Common myeloid progenitor, CD34-positive (primary cell): ENCODE results near the gene PAN3.

ENCODE experiments used
- CTCF ChIA-PET: fragments of 350-600 bp; sonication (Branson Sonifier 250); formaldehyde crosslinking; loops from one replicate; lab custom pipeline; 2021; ENCODE audit warnings: antibody characterized with exemption; lab: Charles Lee
- POLR2A ChIA-PET: fragments of 350-600 bp; sonication (Branson Sonifier 250); formaldehyde crosslinking; loops from one replicate; lab custom pipeline; 2021; ENCODE audit warnings: antibody characterized with exemption; lab: Charles Lee
- DNase-seq, 3 donors: peaks; one replicate each; pipeline versions ENCODE4 v3.0.0 to v3.0.0-alpha.2; 2013
- H3K27ac ChIP-seq, 2 experiments: 1 replicate in 1 of 2; 2 replicates in 1 of 2; pipeline ENCODE4 v1.7.0; 2013; ENCODE audit warnings: inconsistent platforms in 2 of 2, low read length in 2 of 2, mild to moderate bottlenecking in 2 of 2, low read depth in 1 of 2, moderate library complexity in 1 of 2; ENCODE audit not compliant: severe bottlenecking in 2 of 2, insufficient read depth in 1 of 2, poor library complexity in 1 of 2
- H3K27me3 ChIP-seq, 5 experiments: replicated peaks in 2 of 5; 1 replicate in 3 of 5; 2 replicates in 2 of 5; pipeline versions ENCODE4 v1.6.1 to v1.7.0; 2013; ENCODE audit warnings: low read length in 4 of 5, mild to moderate bottlenecking in 2 of 5, moderate library complexity in 2 of 5, inconsistent platforms in 1 of 5; ENCODE audit not compliant: insufficient read depth in 5 of 5, control insufficient read depth in 4 of 5
- H3K36me3 ChIP-seq, 4 experiments: 1 replicate in 2 of 4; 2 replicates in 2 of 4; pipeline versions ENCODE4 v1.6.1 to v1.7.0; 2013; ENCODE audit warnings: low read length in 3 of 4, control low read depth in 1 of 4, mild to moderate bottlenecking in 1 of 4; ENCODE audit not compliant: control insufficient read depth in 4 of 4, insufficient read depth in 4 of 4
- H3K4me1 ChIP-seq, 4 experiments: 1 replicate in 3 of 4; 2 replicates in 1 of 4; pipeline versions ENCODE4 v1.6.1 to v1.7.1; 2013; ENCODE audit warnings: low read length in 3 of 4, mild to moderate bottlenecking in 3 of 4, control low read depth in 1 of 4, inconsistent platforms in 1 of 4, moderate library complexity in 1 of 4; ENCODE audit not compliant: control insufficient read depth in 4 of 4, insufficient read depth in 4 of 4; ENCODE audit errors: control extremely low read depth in 1 of 4
- H3K4me3 ChIP-seq, 7 experiments: 1 replicate in 4 of 7; 2 replicates in 3 of 7; pipeline versions ENCODE4 v1.5.1 to v1.7.0; 2013; ENCODE audit warnings: mild to moderate bottlenecking in 7 of 7, low read length in 6 of 7, moderate library complexity in 6 of 7, inconsistent platforms in 2 of 7, low read depth in 2 of 7, control low read depth in 1 of 7; ENCODE audit not compliant: insufficient read depth in 4 of 7, control insufficient read depth in 1 of 7; ENCODE audit errors: extremely low read depth in 1 of 7
- H3K9me3 ChIP-seq, 5 experiments: 1 replicate in 4 of 5; 2 replicates in 1 of 5; pipeline versions ENCODE4 v1.6.1 to v1.7.1; 2013; ENCODE audit warnings: low read length in 4 of 5, mild to moderate bottlenecking in 2 of 5, inconsistent platforms in 1 of 5, low read depth in 1 of 5, moderate library complexity in 1 of 5; ENCODE audit not compliant: control insufficient read depth in 4 of 5, insufficient read depth in 2 of 5; ENCODE audit errors: control extremely low read depth in 1 of 5
- WGBS: methylation state at CpG from one replicate; pipeline ENCODE4 v1.1.5; 2013; ENCODE audit not compliant: insufficient coverage; 5-methylcytosine and 5-hydroxymethylcytosine counted together

Gene PAN3

GRCh38 chr13:28316836-28317235, 178.5 kb downstream of the PAN3 start:
- peak; percentile 22 to 78 (median 68) for DNase-seq
- H3K4me1 ChIP-seq = peaks cover 0 to 23% (median 11%) of the 10 kb centered on the region in 4 experiments
- POLR2A ChIA-PET = no interaction called here
- CTCF ChIA-PET = interaction anchor here (1.4 kb wide), 1 partner anchor 8 kb away, joined by 5 read pairs; no protein-coding TSS in a partner anchor
- no peaks in the 10 kb centered on the region for H3K9me3 ChIP-seq
- no peaks in the 10 kb centered on the region for H3K36me3 ChIP-seq
- no peaks in the 10 kb centered on the region for H3K27me3 ChIP-seq
- 66% methylated on average over 6 of the region's 7 CpGs for WGBS
- no peak overlapping the region for H3K4me3 ChIP-seq
- no peak overlapping the region for H3K27ac ChIP-seq

- no peaks in the 10 kb centered on the region for H3K27me3 ChIP-seq
- H3K4me1 ChIP-seq = peaks cover 0 to 23% (median 11%) of the 10 kb centered on the region in 4 experiments
- POLR2A ChIA-PET = no interaction called here
- no peaks in the 10 kb centered on the region for H3K9me3 ChIP-seq
- H3K27ac ChIP-seq = no peak overlapping the region
- WGBS = 92% methylated on average over 7 of the region's 7 CpGs
- CTCF ChIA-PET = interaction anchor here (1.1 kb wide), 1 partner anchor 15 kb away, joined by 3 read pairs; no protein-coding TSS in a partner anchor
- DNase-seq = peak in 2 of 3 donors; percentile 23 to 37
- no peak overlapping the region for H3K4me3 ChIP-seq
- H3K36me3 ChIP-seq = no peaks in the 10 kb centered on the region
These were observed 180.2 kb downstream of the PAN3 start for GRCh38 chr13:28318496-28318895.

- Histone ChIP-seq H3K27me3 (no peaks in the 10 kb centered on the region), H3K36me3 (no peaks in the 10 kb centered on the region), H3K4me3 (no peak overlapping the region), H3K27ac (no peak overlapping the region), H3K9me3 (no peaks in the 10 kb centered on the region), H3K4me1 (peaks cover 0 to 29% (median 11%) of the 10 kb centered on the region in 4 experiments)
- no peak for DNase-seq
- POLR2A ChIA-PET = no interaction called here
- 88% methylated on average over 5 of the region's 5 CpGs for WGBS
- CTCF ChIA-PET = no interaction called here
These were observed 181.2 kb downstream of the PAN3 start for GRCh38 chr13:28319528-28319927.

- H3K27me3 ChIP-seq = no peaks in the 10 kb centered on the region
- ChIA-PET POLR2A (no interaction called here), CTCF (no interaction called here)
- H3K4me1 ChIP-seq = peaks cover 0 to 31% (median 11%) of the 10 kb centered on the region in 4 experiments
- no peaks in the 10 kb centered on the region for H3K9me3 ChIP-seq
- no peak overlapping the region for H3K27ac ChIP-seq
- no peaks in the 10 kb centered on the region for H3K36me3 ChIP-seq
- H3K4me3 ChIP-seq = no peak overlapping the region
- 100% methylated on average over 3 of the region's 6 CpGs for WGBS
- no peak for DNase-seq
These were observed 181.9 kb downstream of the PAN3 start for GRCh38 chr13:28320209-28320608.

GRCh38 chr13:28320884-28321574, 182.7 kb downstream of the PAN3 start:
- no peak for DNase-seq
- Histone ChIP-seq H3K4me1 (peaks cover 0 to 26% (median 11%) of the 10 kb centered on the region in 4 experiments), H3K36me3 (no peaks in the 10 kb centered on the region), H3K27ac (no peak overlapping the region), H3K4me3 (no peak overlapping the region), H3K27me3 (no peaks in the 10 kb centered on the region), H3K9me3 (no peaks in the 10 kb centered on the region)
- CTCF ChIA-PET = interaction anchor here (0.8 to 1.6 kb wide), 3 partner anchors 9 to 185 kb away, joined by 3 to 4 read pairs (median 3); no protein-coding TSS in a partner anchor
- 86% methylated on average over 8 of the region's 11 CpGs for WGBS
- POLR2A ChIA-PET = no interaction called here

- Histone ChIP-seq H3K36me3 (no peaks in the 10 kb centered on the region), H3K4me3 (no peak overlapping the region), H3K27me3 (no peaks in the 10 kb centered on the region), H3K27ac (no peak overlapping the region), H3K4me1 (peaks cover 0 to 19% (median 5%) of the 10 kb centered on the region in 4 experiments), H3K9me3 (no peaks in the 10 kb centered on the region)
- 93% methylated on average over 2 of the region's 2 CpGs for WGBS
- DNase-seq = no peak
- CTCF ChIA-PET = interaction anchor here (0.8 to 1.6 kb wide), 3 partner anchors 10 to 184 kb away, joined by 3 to 4 read pairs (median 3); no protein-coding TSS in a partner anchor
- POLR2A ChIA-PET = no interaction called here
These were observed 183.4 kb downstream of the PAN3 start for GRCh38 chr13:28321756-28322155.

- Histone ChIP-seq H3K4me3 (no peak overlapping the region), H3K36me3 (no peaks in the 10 kb centered on the region), H3K27me3 (no peaks in the 10 kb centered on the region), H3K27ac (no peak overlapping the region), H3K9me3 (no peaks in the 10 kb centered on the region), H3K4me1 (peaks cover 0 to 13% (median 0%) of the 10 kb centered on the region in 4 experiments)
- DNase-seq = no peak
- CTCF ChIA-PET = interaction anchor here (0.6 to 4.5 kb wide), 8 partner anchors 17 to 473 kb away, joined by 3 to 45 read pairs (median 4); partner anchors contain the start of gene POMP
- WGBS = 88% methylated on average over 5 of the region's 11 CpGs
- POLR2A ChIA-PET = no interaction called here
These were observed 184.0 kb downstream of the PAN3 start for GRCh38 chr13:28322256-28322905.
